Sigmoid colon (tissue), 4 donors: ENCODE measurements around the gene RANGRF.
A peak's percentile ranks its signal among the peaks of the same experiment; 100 is the strongest.

Experiments
- POLR2A ChIP-seq, 2 donors: fragments of 450-650 bp; IDR thresholded peaks; one replicate each; pipeline ENCODE4 v1.6.1; 2016; ENCODE audit warnings: antibody characterized with exemption in 2 of 2, mild to moderate bottlenecking in 2 of 2, moderate library complexity in 2 of 2
- POLR2AphosphoS5 ChIP-seq, 4 donors: sonication (generic); formaldehyde crosslinking; IDR thresholded peaks; one replicate each; pipeline ENCODE4 v1.6.1; 2017; ENCODE audit warnings: antibody characterized with exemption in 4 of 4
- TF ChIP-seq, protein P1 (sequence below), 4 experiments: fragments of 450-650 bp in 3 of 4; fragments of 200-600 bp in 1 of 4; IDR thresholded peaks; one replicate each; pipeline ENCODE4 v1.5.1; 2016 to 2019; ENCODE audit warnings: antibody characterized with exemption in 4 of 4, mild to moderate bottlenecking in 3 of 4, moderate library complexity in 2 of 4

DNA sequence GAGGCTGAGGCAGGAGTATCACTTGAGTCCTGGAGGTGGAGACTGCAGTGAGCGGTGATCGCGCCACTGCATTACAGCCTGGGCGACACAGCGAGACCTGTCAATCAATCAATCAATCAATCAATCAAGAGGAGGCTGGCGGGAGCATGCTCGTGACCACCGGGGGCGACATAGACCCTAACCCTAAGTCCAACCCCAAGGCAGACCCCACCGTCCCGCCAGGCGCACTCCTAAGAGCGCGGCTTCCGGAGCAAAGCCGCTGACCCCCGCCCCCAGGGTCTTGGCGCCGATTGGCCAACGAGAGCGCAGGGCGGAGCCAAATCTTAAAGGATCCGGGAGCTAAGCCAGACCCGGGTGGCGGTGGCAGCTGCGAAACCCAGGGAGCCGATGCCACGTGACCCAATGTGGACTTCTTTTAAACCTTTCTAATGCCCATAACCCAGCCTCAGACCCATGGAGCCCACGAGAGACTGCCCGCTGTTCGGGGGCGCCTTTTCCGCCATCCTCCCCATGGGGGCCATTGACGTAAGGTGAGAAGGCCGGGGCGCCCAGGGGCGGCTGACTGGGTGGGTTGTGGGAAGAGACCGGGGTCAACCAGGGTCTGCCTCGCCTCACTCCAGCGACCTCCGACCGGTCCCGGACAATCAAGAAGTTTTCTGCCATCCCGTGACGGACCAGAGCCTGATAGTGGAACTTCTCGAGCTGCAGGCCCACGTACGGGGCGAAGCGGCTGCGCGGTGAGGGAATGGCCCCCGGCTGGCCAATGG, at the start of gene RANGRF:
- TF ChIP-seq, protein P1, sequence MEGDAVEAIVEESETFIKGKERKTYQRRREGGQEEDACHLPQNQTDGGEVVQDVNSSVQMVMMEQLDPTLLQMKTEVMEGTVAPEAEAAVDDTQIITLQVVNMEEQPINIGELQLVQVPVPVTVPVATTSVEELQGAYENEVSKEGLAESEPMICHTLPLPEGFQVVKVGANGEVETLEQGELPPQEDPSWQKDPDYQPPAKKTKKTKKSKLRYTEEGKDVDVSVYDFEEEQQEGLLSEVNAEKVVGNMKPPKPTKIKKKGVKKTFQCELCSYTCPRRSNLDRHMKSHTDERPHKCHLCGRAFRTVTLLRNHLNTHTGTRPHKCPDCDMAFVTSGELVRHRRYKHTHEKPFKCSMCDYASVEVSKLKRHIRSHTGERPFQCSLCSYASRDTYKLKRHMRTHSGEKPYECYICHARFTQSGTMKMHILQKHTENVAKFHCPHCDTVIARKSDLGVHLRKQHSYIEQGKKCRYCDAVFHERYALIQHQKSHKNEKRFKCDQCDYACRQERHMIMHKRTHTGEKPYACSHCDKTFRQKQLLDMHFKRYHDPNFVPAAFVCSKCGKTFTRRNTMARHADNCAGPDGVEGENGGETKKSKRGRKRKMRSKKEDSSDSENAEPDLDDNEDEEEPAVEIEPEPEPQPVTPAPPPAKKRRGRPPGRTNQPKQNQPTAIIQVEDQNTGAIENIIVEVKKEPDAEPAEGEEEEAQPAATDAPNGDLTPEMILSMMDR (IDR thresholded peaks at IDR 0.05) = no peak
- TF ChIP-seq POLR2A (IDR thresholded peaks at IDR 0.05) = peak; percentile 55
- TF ChIP-seq POLR2AphosphoS5 (IDR thresholded peaks at IDR 0.05) = peak; percentile 74 to 89 (median 80)
